Measurements from ENCODE around the gene ZNF69. TPM values are rescaled to one million over a fixed set of nuclear protein-coding genes. Genes with fewer than 3 reads are reported as not detected.

Gene ZNF69
- total RNA-seq, 1 experiment from 2014 or later = not detected

DNA sequence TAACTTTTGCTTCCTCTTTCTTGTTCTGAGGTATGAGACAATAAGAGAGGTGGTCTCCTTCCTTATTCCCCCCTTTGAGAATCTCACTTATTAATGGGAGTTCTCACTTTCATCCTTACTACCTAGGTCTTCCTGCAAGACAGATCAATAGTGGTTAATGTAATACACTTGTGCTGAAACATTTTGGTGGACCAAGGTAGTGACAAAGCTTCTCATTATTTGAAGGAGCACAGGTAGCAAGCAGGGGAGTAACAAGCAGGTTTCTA, 55.2 kb downstream of the ZNF69 start:
- H3K79me2 ChIP-seq (ENCODE audit: insufficient read depth, low read length) = peaks cover 27% of the 10 kb centered on the region
- H4K20me1 ChIP-seq (ENCODE audit: insufficient read depth) = no peaks in the 10 kb centered on the region
- TF ChIP-seq CBX3 (IDR thresholded peaks at IDR 0.05; ENCODE audit: low read depth) (0 out of 2 replicates have a peak, but pooled peaks have one; percentile 26), EGR1 (IDR thresholded peaks at IDR 0.05; ENCODE audit: low read depth) (no peak)
- ChIA-PET RAD21 (ENCODE audit: low non-redundant PET in 1 of 2, low total read pairs in 2 of 2, uncharacterized antibody in 2 of 2, unreplicated experiment in 2 of 2) (no interaction called here), CTCF (no interaction called here), POLR2A (no interaction called here)
- no peak overlapping the region for H3K9ac ChIP-seq (ENCODE audit: low read length)
- intact Hi-C loops (cut with micrococcal nuclease) = no loop called here
- no peak overlapping the region for H3K4me3 ChIP-seq (replicated peaks in 1 of 2; ENCODE audit: low read depth in 1 of 2, low read length in 2 of 2)
- H3K27me3 ChIP-seq (ENCODE audit: insufficient read depth, low read length) = no peaks in the 10 kb centered on the region
- H3K36me3 ChIP-seq (ENCODE audit: control insufficient read depth in 1 of 2, insufficient read depth in 2 of 2, low read length in 2 of 2) = peaks cover 6 to 16% of the 10 kb centered on the region in 2 experiments
- DNase-seq (ENCODE audit: low read depth, low spot score) = no peak
- H3K9me3 ChIP-seq (ENCODE audit: control insufficient read depth in 1 of 2, insufficient read depth in 1 of 2, low read depth in 1 of 2, low read length in 2 of 2) = peaks cover 44 to 56% of the 10 kb centered on the region in 2 experiments; a peak in 3 of 4 replicates
- no TSS peak for BruUV-seq (replicated peaks)
- ATAC-seq = no peak
- no peaks in the 10 kb centered on the region for H3K4me1 ChIP-seq (ENCODE audit: control insufficient read depth in 1 of 2, insufficient read depth in 2 of 2, low read length in 2 of 2)
- no peak overlapping the region for H2AFZ ChIP-seq (ENCODE audit: low read depth, low read length, poor library complexity, severe bottlenecking)
- no peaks in the 10 kb centered on the region for H3K9me2 ChIP-seq (ENCODE audit: insufficient read depth)
- H3K4me2 ChIP-seq (ENCODE audit: low read length) = no peak overlapping the region
- H3K27ac ChIP-seq (ENCODE audit: low read depth, low read length) = no peak overlapping the region

GRCh38 chr19:11944656-11945055, 57.1 kb downstream of the ZNF69 start:
- CTCF ChIA-PET = no interaction called here
- no peaks in the 10 kb centered on the region for H3K27me3 ChIP-seq (ENCODE audit: insufficient read depth, low read length)
- DNase-seq (ENCODE audit: low read depth, low spot score) (no peak), ATAC-seq (no peak)
- H3K36me3 ChIP-seq (ENCODE audit: control insufficient read depth in 1 of 2, insufficient read depth in 2 of 2, low read length in 2 of 2) = peaks cover 15 to 33% of the 10 kb centered on the region in 2 experiments
- intact Hi-C loops (cut with micrococcal nuclease) = no loop called here
- H2AFZ ChIP-seq (ENCODE audit: low read depth, low read length, poor library complexity, severe bottlenecking) = no peak overlapping the region
- POLR2A ChIA-PET = no interaction called here
- no TSS peak for BruUV-seq (replicated peaks)
- no peak overlapping the region for H3K27ac ChIP-seq (ENCODE audit: low read depth, low read length)
- H3K9ac ChIP-seq (ENCODE audit: low read length) = no peak overlapping the region
- TF ChIP-seq CTCF (IDR thresholded peaks at IDR 0.05 in 2 of 3, conservative IDR thresholded peaks at IDR 0.05 in 1 of 3; ENCODE audit: borderline replicate concordance in 1 of 3, insufficient read depth in 1 of 3, low read depth in 2 of 3, low read length in 2 of 3) = no peak
- no peaks in the 10 kb centered on the region for H3K4me1 ChIP-seq (ENCODE audit: control insufficient read depth in 1 of 2, insufficient read depth in 2 of 2, low read length in 2 of 2)
- no peaks in the 10 kb centered on the region for H3K9me2 ChIP-seq (ENCODE audit: insufficient read depth)
- RAD21 ChIA-PET (ENCODE audit: low non-redundant PET in 1 of 2, low total read pairs in 2 of 2, uncharacterized antibody in 2 of 2, unreplicated experiment in 2 of 2) = no interaction called here
- H3K4me2 ChIP-seq (ENCODE audit: low read length) = no peak overlapping the region
- H3K4me3 ChIP-seq (replicated peaks in 1 of 2; ENCODE audit: low read depth in 1 of 2, low read length in 2 of 2) = no peak overlapping the region
- H3K79me2 ChIP-seq (ENCODE audit: insufficient read depth, low read length) = peaks cover 21% of the 10 kb centered on the region
- peaks cover 62 to 71% of the 10 kb centered on the region in 2 experiments; a peak in 3 of 4 replicates for H3K9me3 ChIP-seq (ENCODE audit: control insufficient read depth in 1 of 2, insufficient read depth in 1 of 2, low read depth in 1 of 2, low read length in 2 of 2)
- H4K20me1 ChIP-seq (ENCODE audit: insufficient read depth) = no peaks in the 10 kb centered on the region
